Transverse colon (tissue), 4 donors: Measurements from ENCODE around the gene PTPRG. TPM values are rescaled to one million over a fixed set of nuclear protein-coding genes. Genes with fewer than 3 reads are reported as not detected.

Experiments
- DNase-seq: peaks from one replicate; pipeline ENCODE4 v3.0.0-alpha.2; 2019
- H3K27ac ChIP-seq, 4 donors: fragments of 200-600 bp; sonication (generic); 2 replicates each; pipeline ENCODE4 v1.5.1; 2016 to 2018; ENCODE audit warnings: inconsistent platforms in 4 of 4
- H3K27me3 ChIP-seq: fragments of 200-600 bp; sonication (generic); 2 replicates; pipeline ENCODE4 v1.5.1; 2017; ENCODE audit warnings: inconsistent platforms
- H3K36me3 ChIP-seq, 4 donors: fragments of 200-600 bp; sonication (generic); 2 replicates each; pipeline ENCODE4 v1.5.1; 2017 to 2019; ENCODE audit warnings: inconsistent platforms in 4 of 4
- H3K4me1 ChIP-seq, 4 donors: fragments of 200-600 bp; sonication (generic); 2 replicates each; pipeline ENCODE4 v1.5.1; 2017 to 2020; ENCODE audit warnings: inconsistent platforms in 4 of 4
- H3K4me3 ChIP-seq, 4 donors: fragments of 200-600 bp; sonication (generic); 1 replicate in 1 of 4; 2 replicates in 3 of 4; pipeline versions ENCODE4 v1.5.1 to v1.6.1; 2017 to 2019; ENCODE audit warnings: inconsistent platforms in 4 of 4
- H3K9me3 ChIP-seq, 2 donors: fragments of 200-600 bp; sonication (generic); 2 replicates each; pipeline ENCODE4 v1.5.1; 2017 to 2019; ENCODE audit warnings: inconsistent platforms in 2 of 2
- EP300 ChIP-seq: sonication (generic); formaldehyde crosslinking; IDR thresholded peaks from one replicate; pipeline ENCODE4 v1.6.1; 2017; ENCODE audit warnings: antibody characterized with exemption, low read depth
- POLR2A ChIP-seq: fragments of 450-650 bp; IDR thresholded peaks from one replicate; pipeline ENCODE4 v1.6.1; 2016; ENCODE audit warnings: antibody characterized with exemption, mild to moderate bottlenecking, moderate library complexity
- POLR2AphosphoS5 ChIP-seq, 3 donors: sonication (generic); formaldehyde crosslinking; IDR thresholded peaks; one replicate each; pipeline ENCODE4 v1.6.1; 2016; ENCODE audit warnings: antibody characterized with exemption in 3 of 3
- WGBS, 2 donors: methylation state at CpG; one replicate each; pipeline ENCODE4 v1.1.5; 2018; ENCODE audit warnings: low coverage in 1 of 2; 5-methylcytosine and 5-hydroxymethylcytosine counted together
- in situ Hi-C, 4 donors: fragments of 200-750 bp; cut with MboI; loops; one replicate each; pipeline versions ENCODE4 v1.15.0 to v1.15.1; 2017; ENCODE audit warnings: low sequenced_read_pairs in 3 of 4, low pct_ligation_motif_present in 1 of 4, low pct_unique_long_range_greater_than_20kb in 1 of 4
- intact Hi-C: fragments of 100-400 bp; cut with DNase I; formaldehyde crosslinking; loops from one replicate; pipeline ENCODE4 v1.15.1; 2023; ENCODE audit warnings: low total_unique reads
- total RNA-seq, 4 donors: library from RNA; depleted of rRNA; stranded (reverse); fragments of >200 nt; gene quantifications; one replicate each; pipeline ENCODE4 v1.1.0, GENCODE V29; 2016
- TF ChIP-seq, protein P1 (sequence below), 5 experiments: fragments of 200-600 bp in 3 of 5; fragments of 450-650 bp in 2 of 5; sonication (generic) in 3 of 5; IDR thresholded peaks; 1 replicate in 2 of 5; 2 replicates in 3 of 5; pipeline ENCODE4 v1.5.1; 2016 to 2017; ENCODE audit warnings: antibody characterized with exemption in 5 of 5, inconsistent platforms in 3 of 5, mild to moderate bottlenecking in 2 of 5, moderate library complexity in 1 of 5

The PTPRG gene
- total RNA-seq, 4 donors from 2014 or later = 29.2 to 83.4 (median 41.6) TPM

DNA sequence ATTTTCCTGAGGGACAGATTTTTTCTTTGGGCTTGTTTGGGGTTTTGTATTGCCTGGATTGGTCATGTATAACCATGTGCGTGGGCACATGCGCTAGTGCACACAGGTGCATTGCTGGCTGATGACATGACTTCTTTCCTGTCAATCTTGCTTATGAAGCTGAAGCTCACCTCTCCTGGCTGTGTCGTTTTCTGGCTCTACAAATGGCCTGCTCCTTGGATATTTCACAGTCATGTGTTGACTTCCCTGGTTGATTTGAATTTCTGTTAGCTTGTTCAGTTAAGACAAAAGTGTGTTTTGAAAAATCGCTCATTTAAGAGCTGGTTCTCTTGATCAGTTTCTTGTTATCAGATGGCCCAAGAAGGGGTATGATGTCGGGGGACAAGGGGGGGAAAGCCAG is 11.5 kb downstream of the PTPRG start:
- in situ Hi-C loops = loop anchor here (25.0 kb wide), 4 partner anchors 111 to 614 kb away; no protein-coding TSS in a partner anchor
- WGBS, 2 donors = 74 to 88% methylated on average over 3 to 5 of the region's 5 CpGs

DNA sequence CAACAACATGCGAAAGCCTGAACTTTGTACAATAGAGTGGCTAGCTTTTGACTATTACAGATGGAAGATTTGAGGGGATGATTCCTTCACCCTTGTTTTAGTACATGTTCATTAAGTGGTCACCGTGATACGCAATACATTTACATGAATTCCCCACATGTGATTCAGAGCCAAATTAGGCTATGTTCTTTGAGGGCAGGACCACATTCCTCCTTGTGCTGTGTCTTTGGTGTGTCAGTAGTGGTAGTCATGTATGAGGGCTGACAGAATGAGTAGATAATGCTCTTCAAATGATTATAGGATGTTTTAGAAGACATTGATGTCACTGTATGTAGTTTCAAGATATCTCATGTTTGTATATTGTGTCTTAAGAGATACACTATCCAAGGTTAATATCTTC is 12.1 kb downstream of the PTPRG start:
- no peak for TF ChIP-seq POLR2AphosphoS5 (IDR thresholded peaks at IDR 0.05)
- TF ChIP-seq POLR2A = no peak
- TF ChIP-seq EP300 = no peak
- TF ChIP-seq, protein P1, sequence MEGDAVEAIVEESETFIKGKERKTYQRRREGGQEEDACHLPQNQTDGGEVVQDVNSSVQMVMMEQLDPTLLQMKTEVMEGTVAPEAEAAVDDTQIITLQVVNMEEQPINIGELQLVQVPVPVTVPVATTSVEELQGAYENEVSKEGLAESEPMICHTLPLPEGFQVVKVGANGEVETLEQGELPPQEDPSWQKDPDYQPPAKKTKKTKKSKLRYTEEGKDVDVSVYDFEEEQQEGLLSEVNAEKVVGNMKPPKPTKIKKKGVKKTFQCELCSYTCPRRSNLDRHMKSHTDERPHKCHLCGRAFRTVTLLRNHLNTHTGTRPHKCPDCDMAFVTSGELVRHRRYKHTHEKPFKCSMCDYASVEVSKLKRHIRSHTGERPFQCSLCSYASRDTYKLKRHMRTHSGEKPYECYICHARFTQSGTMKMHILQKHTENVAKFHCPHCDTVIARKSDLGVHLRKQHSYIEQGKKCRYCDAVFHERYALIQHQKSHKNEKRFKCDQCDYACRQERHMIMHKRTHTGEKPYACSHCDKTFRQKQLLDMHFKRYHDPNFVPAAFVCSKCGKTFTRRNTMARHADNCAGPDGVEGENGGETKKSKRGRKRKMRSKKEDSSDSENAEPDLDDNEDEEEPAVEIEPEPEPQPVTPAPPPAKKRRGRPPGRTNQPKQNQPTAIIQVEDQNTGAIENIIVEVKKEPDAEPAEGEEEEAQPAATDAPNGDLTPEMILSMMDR (IDR thresholded peaks at IDR 0.05) = no peak
- H3K27me3 ChIP-seq = no peaks in the 10 kb centered on the region
- H3K4me3 ChIP-seq = no peak overlapping the region
- DNase-seq = no peak
- intact Hi-C loops (no loop called here), in situ Hi-C loops (loop anchor here (25.0 kb wide), 4 partner anchors 111 to 614 kb away; no protein-coding TSS in a partner anchor)
- no peaks in the 10 kb centered on the region for H3K9me3 ChIP-seq
- WGBS, 2 donors = 50 to 67% methylated on average over 2 to 3 of the region's 3 CpGs
- H3K4me1 ChIP-seq = peaks cover 0 to 17% (median under 1%) of the 10 kb centered on the region in 4 donors
- no peaks in the 10 kb centered on the region for H3K36me3 ChIP-seq
- H3K27ac ChIP-seq = no peak overlapping the region

More for the DNA sequence above, 11.5 kb downstream of the PTPRG start:
- H3K4me3 ChIP-seq = no peak overlapping the region
- no peaks in the 10 kb centered on the region for H3K27me3 ChIP-seq
- H3K4me1 ChIP-seq = peaks cover 0 to 12% (median 0%) of the 10 kb centered on the region in 4 donors
- TF ChIP-seq POLR2A = no peak
- no peak for TF ChIP-seq POLR2AphosphoS5 (IDR thresholded peaks at IDR 0.05)
- TF ChIP-seq, protein P1 (IDR thresholded peaks at IDR 0.05) = no peak
- TF ChIP-seq EP300 = no peak
- intact Hi-C loops = no loop called here
- no peaks in the 10 kb centered on the region for H3K9me3 ChIP-seq
- no peak for DNase-seq
- H3K27ac ChIP-seq = no peak overlapping the region
- no peaks in the 10 kb centered on the region for H3K36me3 ChIP-seq

DNA sequence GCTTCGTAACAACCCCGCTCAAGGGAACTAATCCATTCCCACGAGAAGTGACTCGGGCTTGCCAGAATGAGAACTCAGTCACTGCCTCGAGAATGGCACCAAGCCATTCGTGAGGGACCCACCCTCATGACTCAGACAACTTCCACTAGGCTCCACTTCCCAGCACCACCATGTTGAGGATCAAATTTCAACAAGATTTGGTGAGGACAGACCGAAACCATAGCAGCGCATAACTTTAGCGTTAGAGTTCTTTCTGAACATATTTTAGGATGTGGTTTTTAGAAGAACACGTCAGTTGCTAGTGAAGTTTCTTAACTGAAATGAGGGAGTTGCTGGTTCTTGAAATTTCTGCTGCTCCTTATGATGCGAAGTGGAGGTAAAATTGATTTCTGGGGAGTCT is 13.5 kb downstream of the PTPRG start:
- H3K4me3 ChIP-seq = no peak overlapping the region
- intact Hi-C loops (no loop called here), in situ Hi-C loops (loop anchor here (25.0 kb wide), 4 partner anchors 113 to 612 kb away; no protein-coding TSS in a partner anchor)
- H3K27ac ChIP-seq = no peak overlapping the region
- no peak for DNase-seq
- no peaks in the 10 kb centered on the region for H3K27me3 ChIP-seq
- TF ChIP-seq, protein P1 (IDR thresholded peaks at IDR 0.05) = no peak
- TF ChIP-seq POLR2AphosphoS5 (IDR thresholded peaks at IDR 0.05) (no peak), POLR2A (no peak), EP300 (no peak)
- no peaks in the 10 kb centered on the region for H3K36me3 ChIP-seq
- no peaks in the 10 kb centered on the region for H3K9me3 ChIP-seq
- peaks cover 0 to 19% (median 2%) of the 10 kb centered on the region in 4 donors for H3K4me1 ChIP-seq
- WGBS, 2 donors = 86 to 88% methylated on average over 1 to 11 of the region's 11 CpGs

DNA sequence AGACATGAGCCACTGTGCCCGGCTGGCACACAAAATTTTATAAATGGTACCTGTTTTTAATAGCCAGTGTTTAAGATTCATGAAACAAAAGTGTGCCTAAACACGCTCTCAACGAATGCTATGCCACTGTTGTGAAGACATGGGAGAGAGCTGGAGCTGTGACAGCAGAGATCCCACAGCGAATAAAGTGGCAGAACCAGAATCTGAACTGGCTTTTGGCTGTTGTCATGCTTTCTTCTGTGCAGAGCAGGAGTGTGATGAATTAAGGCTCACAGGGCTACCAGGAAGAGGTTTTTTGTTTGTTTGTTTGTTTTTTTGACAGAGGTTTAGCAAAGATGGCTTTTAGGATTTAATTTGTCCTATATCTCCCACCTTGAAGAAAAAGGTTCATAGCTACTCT is 14.5 kb downstream of the PTPRG start:
- Histone ChIP-seq H3K4me3 (no peak overlapping the region), H3K4me1 (peaks cover 0 to 18% (median 2%) of the 10 kb centered on the region in 4 donors), H3K36me3 (no peaks in the 10 kb centered on the region), H3K9me3 (no peaks in the 10 kb centered on the region), H3K27ac (no peak overlapping the region), H3K27me3 (no peaks in the 10 kb centered on the region)
- TF ChIP-seq, protein P1 (IDR thresholded peaks at IDR 0.05) = no peak
- TF ChIP-seq EP300 = no peak
- no peak for TF ChIP-seq POLR2AphosphoS5 (IDR thresholded peaks at IDR 0.05)
- no peak for TF ChIP-seq POLR2A
- in situ Hi-C loops = no loop called here
- 91 to 100% methylated on average over 3 to 4 of the region's 4 CpGs for WGBS, 2 donors
- no peak for DNase-seq
- intact Hi-C loops = no loop called here
